ENCODE measurements around the gene HAO2.

Gene HAO2

GRCh38 chr1:119380983-119381662 is 12.5 kb downstream of the HAO2 start:
- no peak for DNase-seq

- DNase-seq, result no peak
Measured at GRCh38 chr1:119384591-119384990, 16.0 kb downstream of the HAO2 start.

GRCh38 chr1:119385650-119386049 is 17.1 kb downstream of the HAO2 start:
- DNase-seq, result no peak

GRCh38 chr1:119387858-119388257 is 19.3 kb downstream of the HAO2 start:
- no peak for DNase-seq

- no peak for DNase-seq
Measured at GRCh38 chr1:119388450-119388849, 19.9 kb downstream of the HAO2 start.

GRCh38 chr1:119390526-119390925 is 21.9 kb downstream of the HAO2 start:
- no peak for DNase-seq

- DNase-seq, result no peak
Measured at GRCh38 chr1:119391749-119392148, 23.2 kb downstream of the HAO2 start.

GRCh38 chr1:119394085-119394484 is 25.5 kb downstream of the HAO2 start:
- no peak for DNase-seq

GRCh38 chr1:119396982-119397381 is 28.4 kb downstream of the HAO2 start:
- DNase-seq, result no peak

GRCh38 chr1:119397986-119398385 is 29.4 kb downstream of the HAO2 start:
- DNase-seq, result no peak

- no peak for DNase-seq
Measured at GRCh38 chr1:119404736-119405135, 36.2 kb downstream of the HAO2 start.

- DNase-seq, result no peak
Measured at GRCh38 chr1:119409731-119410130, 41.1 kb downstream of the HAO2 start.

GRCh38 chr1:119410961-119411360 is 42.4 kb downstream of the HAO2 start:
- no peak for DNase-seq

GRCh38 chr1:119414950-119415349 is 46.4 kb downstream of the HAO2 start, which contains the start of gene HSD3B2:
TSS of gene HSD3B2 (plus strand) at chr1:119415150. CDS start at chr1:119415420, 270 bp downstream.
- no peak for DNase-seq

- DNase-seq, result no peak
Measured at GRCh38 chr1:119416006-119416640, 47.5 kb downstream of the HAO2 start.

GRCh38 chr1:119419109-119419508 is 50.5 kb downstream of the HAO2 start:
- DNase-seq, result no peak

GRCh38 chr1:119420638-119421037 is 52.1 kb downstream of the HAO2 start:
- DNase-seq, result no peak

- no peak for DNase-seq
Measured at GRCh38 chr1:119422631-119423030, 54.0 kb downstream of the HAO2 start.

- no peak for DNase-seq
Measured at GRCh38 chr1:119428991-119429390, 60.4 kb downstream of the HAO2 start.

- no peak for DNase-seq
Measured at GRCh38 chr1:119429687-119430086, 61.1 kb downstream of the HAO2 start.

- DNase-seq, result no peak
Measured at GRCh38 chr1:119430486-119430885, 61.9 kb downstream of the HAO2 start.

- DNase-seq, result no peak
Measured at GRCh38 chr1:119431836-119432235, 63.3 kb downstream of the HAO2 start.

- no peak for DNase-seq
Measured at GRCh38 chr1:119435052-119435451, 66.5 kb downstream of the HAO2 start.

GRCh38 chr1:119438761-119439160 is 70.2 kb downstream of the HAO2 start:
- DNase-seq, result no peak
